UCSD-AML1 (cell line): ENCODE results near the gene HDAC2.
"Not testable (repeated sequence)": the region's sequence is repeated elsewhere in the genome, so short reads cannot be mapped to it uniquely, and the experiment has no call there.

ENCODE experiments used
- DNase-seq: peaks from one replicate; lab custom pipeline; 2025; ENCODE audit not compliant: unreplicated experiment; lab: John Stamatoyannopoulos, UW

Gene HDAC2

GRCh38 chr6:113920663-113921267 lies 50.2 kb downstream of the HDAC2 start:
- peak; percentile 15 for DNase-seq

GRCh38 chr6:113910285-113910684 lies 60.7 kb downstream of the HDAC2 start:
- DNase-seq = not testable (repeated sequence)

GRCh38 chr6:113909224-113909856 lies 61.6 kb downstream of the HDAC2 start:
- no peak for DNase-seq

GRCh38 chr6:113908801-113909200 lies 62.1 kb downstream of the HDAC2 start:
- DNase-seq = no peak

- DNase-seq = no peak
Measured at GRCh38 chr6:113907102-113907815, 63.7 kb downstream of the HDAC2 start.

GRCh38 chr6:113903666-113904330 lies 67.2 kb downstream of the HDAC2 start:
- no peak for DNase-seq

- no peak for DNase-seq
Measured at GRCh38 chr6:113901482-113901881, 69.5 kb downstream of the HDAC2 start.

- DNase-seq = no peak
Measured at GRCh38 chr6:113894712-113895674, 76.0 kb downstream of the HDAC2 start.

GRCh38 chr6:113893866-113894265 lies 77.1 kb downstream of the HDAC2 start:
- no peak for DNase-seq

GRCh38 chr6:113893451-113893850 lies 77.5 kb downstream of the HDAC2 start:
- DNase-seq = no peak

- no peak for DNase-seq
Measured at GRCh38 chr6:113888956-113889630, 81.9 kb downstream of the HDAC2 start.

GRCh38 chr6:113888493-113888892 lies 82.5 kb downstream of the HDAC2 start:
- DNase-seq = no peak

- DNase-seq = no peak
Measured at GRCh38 chr6:113886512-113886911, 84.4 kb downstream of the HDAC2 start.

- DNase-seq = no peak
Measured at GRCh38 chr6:113884011-113884410, 86.9 kb downstream of the HDAC2 start.
